ENCODE results near the gene CBLB. TPM values are rescaled to one million over a fixed set of nuclear protein-coding genes. Genes with fewer than 3 reads are reported as not detected.
A peak's percentile ranks its signal among the peaks of the same experiment; 100 is the strongest.

Gene CBLB
- total and polyA plus RNA-seq, 9 of the 15 experiments (the other 6 are each of a cell fraction or from before 2014, with no cell fraction given): 1.8 to 8.1 (median 5.3) TPM

DNA sequence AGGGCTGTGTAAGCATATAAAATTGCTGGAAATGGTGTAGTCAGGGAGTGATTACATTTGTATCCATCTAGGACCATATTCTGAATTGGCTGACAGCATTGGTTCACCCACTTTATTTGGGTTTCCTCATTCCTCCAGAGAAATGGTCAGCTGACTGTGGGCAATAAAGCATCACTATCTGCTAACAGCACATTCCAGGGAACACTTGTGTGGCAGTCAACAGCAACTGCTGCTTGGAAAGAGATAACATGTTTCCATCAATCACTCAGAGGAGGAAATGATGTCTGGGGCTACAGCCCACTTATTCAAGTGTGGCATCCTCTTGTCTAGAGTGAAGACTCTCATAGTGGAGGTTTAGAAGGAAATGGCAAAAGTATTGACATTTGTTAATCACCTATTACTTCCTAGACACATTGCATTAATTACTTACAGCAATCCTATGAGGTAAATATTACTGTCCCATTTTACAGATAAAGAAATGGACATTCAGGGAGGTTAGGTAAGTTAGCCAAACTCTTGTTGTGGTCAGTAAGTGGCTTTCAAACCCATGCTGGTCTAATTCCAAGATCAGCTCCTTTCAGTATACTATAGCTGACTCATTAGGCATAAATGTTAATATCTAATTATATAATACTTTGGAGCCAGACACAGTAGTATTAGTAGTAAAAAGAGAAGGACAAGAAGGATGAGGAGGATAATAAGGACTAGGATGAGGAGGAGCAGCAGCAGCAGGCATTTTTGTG, 254.4 kb downstream of the CBLB start (continued):
- TF ChIP-seq, protein P1, sequence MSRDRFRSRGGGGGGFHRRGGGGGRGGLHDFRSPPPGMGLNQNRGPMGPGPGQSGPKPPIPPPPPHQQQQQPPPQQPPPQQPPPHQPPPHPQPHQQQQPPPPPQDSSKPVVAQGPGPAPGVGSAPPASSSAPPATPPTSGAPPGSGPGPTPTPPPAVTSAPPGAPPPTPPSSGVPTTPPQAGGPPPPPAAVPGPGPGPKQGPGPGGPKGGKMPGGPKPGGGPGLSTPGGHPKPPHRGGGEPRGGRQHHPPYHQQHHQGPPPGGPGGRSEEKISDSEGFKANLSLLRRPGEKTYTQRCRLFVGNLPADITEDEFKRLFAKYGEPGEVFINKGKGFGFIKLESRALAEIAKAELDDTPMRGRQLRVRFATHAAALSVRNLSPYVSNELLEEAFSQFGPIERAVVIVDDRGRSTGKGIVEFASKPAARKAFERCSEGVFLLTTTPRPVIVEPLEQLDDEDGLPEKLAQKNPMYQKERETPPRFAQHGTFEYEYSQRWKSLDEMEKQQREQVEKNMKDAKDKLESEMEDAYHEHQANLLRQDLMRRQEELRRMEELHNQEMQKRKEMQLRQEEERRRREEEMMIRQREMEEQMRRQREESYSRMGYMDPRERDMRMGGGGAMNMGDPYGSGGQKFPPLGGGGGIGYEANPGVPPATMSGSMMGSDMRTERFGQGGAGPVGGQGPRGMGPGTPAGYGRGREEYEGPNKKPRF (IDR thresholded peaks at IDR 0.05; ENCODE audit: low read depth, low read length): no peak
- TF ChIP-seq NR4A1 (CRISPR knock-in tag; IDR thresholded peaks at IDR 0.05): no peak
- TF ChIP-seq NR4A1 (tag; IDR thresholded peaks at IDR 0.05): no peak
- TF ChIP-seq SPI1 (IDR thresholded peaks at IDR 0.05; ENCODE audit: borderline replicate concordance, low read depth, low read length): peak; percentile 49; the same call in 1 of the 2 replicates
- TF ChIP-seq MYC (IDR thresholded peaks at IDR 0.05; ENCODE audit: low read depth, low read length): no peak
- no peak for TF ChIP-seq MYC (CRISPR knock-in tag; IDR thresholded peaks at IDR 0.05; ENCODE audit: borderline replicate concordance, low read depth)
- no peak for TF ChIP-seq IRF2 (CRISPR knock-in tag; IDR thresholded peaks at IDR 0.05)
- TF ChIP-seq RCOR1 (IDR thresholded peaks at IDR 0.05; ENCODE audit: borderline replicate concordance in 1 of 2, low read depth in 2 of 2, low read length in 2 of 2): peak; percentile 55 to 94; a peak in 3 of 4 replicates
- TF ChIP-seq MED1 (CRISPR knock-in tag; IDR thresholded peaks at IDR 0.05; ENCODE audit: borderline replicate concordance): no peak
- TF ChIP-seq MTA2 (IDR thresholded peaks at IDR 0.05; ENCODE audit: low read depth): peak; percentile 98
- TF ChIP-seq ZNF277 (CRISPR knock-in tag; IDR thresholded peaks at IDR 0.05; ENCODE audit: borderline replicate concordance): no peak
- TF ChIP-seq, protein P2, sequence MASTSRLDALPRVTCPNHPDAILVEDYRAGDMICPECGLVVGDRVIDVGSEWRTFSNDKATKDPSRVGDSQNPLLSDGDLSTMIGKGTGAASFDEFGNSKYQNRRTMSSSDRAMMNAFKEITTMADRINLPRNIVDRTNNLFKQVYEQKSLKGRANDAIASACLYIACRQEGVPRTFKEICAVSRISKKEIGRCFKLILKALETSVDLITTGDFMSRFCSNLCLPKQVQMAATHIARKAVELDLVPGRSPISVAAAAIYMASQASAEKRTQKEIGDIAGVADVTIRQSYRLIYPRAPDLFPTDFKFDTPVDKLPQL (IDR thresholded peaks at IDR 0.05; ENCODE audit: extremely low read depth, insufficient read length): no peak
- peak; percentile 81 for TF ChIP-seq MITF (IDR thresholded peaks at IDR 0.05)
- TF ChIP-seq CBX2 (IDR thresholded peaks at IDR 0.05; ENCODE audit: insufficient read depth, low read length, poor library complexity, severe bottlenecking): no peak
- 0 out of 2 replicates have a peak, but pooled peaks have one; percentile 32 for TF ChIP-seq EHMT2 (IDR thresholded peaks at IDR 0.05)
- no peak for TF ChIP-seq ZNF512 (tag; IDR thresholded peaks at IDR 0.05)
- TF ChIP-seq, protein P3, sequence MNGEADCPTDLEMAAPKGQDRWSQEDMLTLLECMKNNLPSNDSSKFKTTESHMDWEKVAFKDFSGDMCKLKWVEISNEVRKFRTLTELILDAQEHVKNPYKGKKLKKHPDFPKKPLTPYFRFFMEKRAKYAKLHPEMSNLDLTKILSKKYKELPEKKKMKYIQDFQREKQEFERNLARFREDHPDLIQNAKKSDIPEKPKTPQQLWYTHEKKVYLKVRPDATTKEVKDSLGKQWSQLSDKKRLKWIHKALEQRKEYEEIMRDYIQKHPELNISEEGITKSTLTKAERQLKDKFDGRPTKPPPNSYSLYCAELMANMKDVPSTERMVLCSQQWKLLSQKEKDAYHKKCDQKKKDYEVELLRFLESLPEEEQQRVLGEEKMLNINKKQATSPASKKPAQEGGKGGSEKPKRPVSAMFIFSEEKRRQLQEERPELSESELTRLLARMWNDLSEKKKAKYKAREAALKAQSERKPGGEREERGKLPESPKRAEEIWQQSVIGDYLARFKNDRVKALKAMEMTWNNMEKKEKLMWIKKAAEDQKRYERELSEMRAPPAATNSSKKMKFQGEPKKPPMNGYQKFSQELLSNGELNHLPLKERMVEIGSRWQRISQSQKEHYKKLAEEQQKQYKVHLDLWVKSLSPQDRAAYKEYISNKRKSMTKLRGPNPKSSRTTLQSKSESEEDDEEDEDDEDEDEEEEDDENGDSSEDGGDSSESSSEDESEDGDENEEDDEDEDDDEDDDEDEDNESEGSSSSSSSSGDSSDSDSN (IDR thresholded peaks at IDR 0.05; ENCODE audit: borderline replicate concordance in 1 of 2, low read depth in 2 of 2, low read length in 2 of 2): no peak

All from K562 (cell line).